IMR-90 (cell line): ENCODE results near the gene ADCY5. TPM values are rescaled to one million over a fixed set of nuclear protein-coding genes. Genes with fewer than 3 reads are reported as not detected.

Experiments used
- ATAC-seq: fragments of 200-7000 bp; cut with Tn5 transposase; 2 replicates; pipeline ENCODE4 v1.9.1; 2020; ENCODE audit warnings: low read depth, mild to moderate bottlenecking, moderate library complexity
- BruUV-seq: library from RNA; stranded (reverse); fragments of 400-500 nt; replicated peaks from 2 replicates; lab custom pipeline; 2021; lab: Mats Ljungman, UMichigan
- CTCF ChIA-PET: fragments of 300-600 bp; formaldehyde crosslinking; extraction: SDS; loops from one replicate; lab custom pipeline; 2021; ENCODE audit warnings: antibody characterized with exemption; lab: Yijun Ruan, JAX
- POLR2A ChIA-PET: fragments of 300-600 bp; sonication (Branson Sonifier 250); formaldehyde crosslinking; loops from one replicate; lab custom pipeline; 2022; ENCODE audit warnings: antibody characterized with exemption; ENCODE audit not compliant: unreplicated experiment; lab: Charles Lee
- DNase-seq: peaks from one replicate; pipeline ENCODE4 v3.0.0; 2013
- H2AFZ ChIP-seq: replicated peaks from 2 replicates; pipeline ENCODE3; 2013; ENCODE audit warnings: low read length, mild to moderate bottlenecking; ENCODE audit not compliant: poor library complexity
- H2AK5ac ChIP-seq: 2 replicates; pipeline ENCODE4 v1.6.1; 2013; ENCODE audit warnings: low read depth, low read length, inconsistent platforms
- H2AK9ac ChIP-seq: replicated peaks from 2 replicates; pipeline ENCODE3; 2013; ENCODE audit warnings: mild to moderate bottlenecking, low read depth, low read length, moderate library complexity; ENCODE audit not compliant: poor library complexity
- H2BK120ac ChIP-seq: 2 replicates; pipeline ENCODE4 v1.6.1; 2013; ENCODE audit warnings: low read depth, low read length, inconsistent platforms
- H2BK15ac ChIP-seq: 3 replicates; pipeline ENCODE4 v1.6.1; 2013; ENCODE audit warnings: low read depth, low read length, inconsistent platforms
- H2BK20ac ChIP-seq: 2 replicates; pipeline ENCODE4 v1.6.1; 2013; ENCODE audit warnings: low read depth, mild to moderate bottlenecking, inconsistent platforms, low read length, moderate library complexity
- H2BK5ac ChIP-seq: 2 replicates; pipeline ENCODE4 v1.6.1; 2013; ENCODE audit warnings: mild to moderate bottlenecking, low read depth, low read length, inconsistent platforms; ENCODE audit not compliant: poor library complexity, severe bottlenecking
- H3K14ac ChIP-seq: replicated peaks from 2 replicates; pipeline ENCODE4 v1.6.1; 2013; ENCODE audit warnings: low read depth, low read length, inconsistent platforms
- H3K18ac ChIP-seq: 2 replicates; pipeline ENCODE4 v1.6.1; 2013; ENCODE audit warnings: low read depth, low read length, control low read depth
- H3K23ac ChIP-seq: 2 replicates; pipeline ENCODE4 v1.6.1; 2013; ENCODE audit warnings: low read depth, low read length, inconsistent platforms
- H3K27ac ChIP-seq: 2 replicates; pipeline ENCODE4 v1.5.1; 2013; ENCODE audit warnings: mild to moderate bottlenecking, control low read depth, low read length; ENCODE audit not compliant: insufficient read depth
- H3K27me3 ChIP-seq: 2 replicates; pipeline ENCODE4 v1.6.1; 2013; ENCODE audit warnings: low read length; ENCODE audit not compliant: control insufficient read depth, insufficient read depth
- H3K36me3 ChIP-seq: 2 replicates; pipeline ENCODE4 v1.6.1; 2013; ENCODE audit warnings: low read length, mixed read lengths; ENCODE audit not compliant: control insufficient read depth, insufficient read depth
- H3K4ac ChIP-seq: 2 replicates; pipeline ENCODE4 v1.6.1; 2013; ENCODE audit warnings: low read depth, low read length, inconsistent platforms
- H3K4me1 ChIP-seq: 2 replicates; pipeline ENCODE4 v1.6.1; 2013; ENCODE audit warnings: low read length, mixed read lengths; ENCODE audit not compliant: control insufficient read depth, insufficient read depth
- H3K4me2 ChIP-seq: 2 replicates; pipeline ENCODE4 v1.6.1; 2013; ENCODE audit warnings: low read depth, mild to moderate bottlenecking, control low read depth, low read length, moderate library complexity
- H3K4me3 ChIP-seq: 2 replicates; pipeline ENCODE4 v1.5.1; 2013; ENCODE audit warnings: low read depth, mild to moderate bottlenecking, control low read depth, low read length, moderate library complexity; ENCODE audit not compliant: insufficient read depth
- H3K56ac ChIP-seq: 2 replicates; pipeline ENCODE4 v1.6.1; 2013; ENCODE audit warnings: low read length, inconsistent platforms; ENCODE audit not compliant: insufficient read depth; ENCODE audit errors: extremely low read depth
- H3K79me1 ChIP-seq, 2 experiments: 2 replicates each; pipeline ENCODE4 v1.6.1; 2013; ENCODE audit warnings: low read length in 2 of 2, inconsistent platforms in 1 of 2, low read depth in 1 of 2
- H3K9ac ChIP-seq: 2 replicates; pipeline ENCODE4 v1.6.1; 2013; ENCODE audit warnings: low read depth, low read length, control low read depth
- H3K9me1 ChIP-seq: 2 replicates; pipeline ENCODE4 v1.6.1; 2013; ENCODE audit warnings: low read length, inconsistent platforms; ENCODE audit not compliant: insufficient read depth
- H3K9me3 ChIP-seq: 2 replicates; pipeline ENCODE4 v1.6.1; 2013; ENCODE audit warnings: low read length; ENCODE audit not compliant: control insufficient read depth, insufficient read depth
- H4K20me1 ChIP-seq: 2 replicates; pipeline ENCODE4 v1.6.1; 2013; ENCODE audit warnings: low read length, inconsistent platforms; ENCODE audit not compliant: insufficient read depth
- H4K5ac ChIP-seq: 2 replicates; pipeline ENCODE4 v1.6.1; 2013; ENCODE audit warnings: mild to moderate bottlenecking, low read depth, low read length, control low read depth
- H4K8ac ChIP-seq, 2 experiments: 2 replicates each; pipeline ENCODE4 v1.6.1; 2013; ENCODE audit warnings: low read depth in 2 of 2, low read length in 2 of 2, control low read depth in 1 of 2, inconsistent platforms in 1 of 2
- H4K91ac ChIP-seq: 2 replicates; pipeline ENCODE4 v1.6.1; 2013; ENCODE audit warnings: low read depth, low read length, inconsistent platforms; ENCODE audit not compliant: insufficient read depth
- CHD1 ChIP-seq: IDR thresholded peaks from 2 replicates; pipeline ENCODE4 v1.6.1; 2012; ENCODE audit warnings: low read depth, low read length, improper control_type of control experiment
- MAFK ChIP-seq: IDR thresholded peaks from 2 replicates; pipeline ENCODE4 v1.6.1; 2012; ENCODE audit warnings: low read depth, low read length, improper control_type of control experiment
- MXI1 ChIP-seq: IDR thresholded peaks from 2 replicates; pipeline ENCODE4 v1.6.1; 2012; ENCODE audit warnings: low read depth, mild to moderate bottlenecking, low read length, moderate library complexity, borderline replicate concordance
- NFE2L2 ChIP-seq: fragments of 150-350 bp; IDR thresholded peaks from 2 replicates; pipeline ENCODE4 v1.6.1; 2016; ENCODE audit warnings: low read depth, mild to moderate bottlenecking, low read length
- RCOR1 ChIP-seq: IDR thresholded peaks from 2 replicates; pipeline ENCODE4 v1.6.1; 2012; ENCODE audit warnings: mild to moderate bottlenecking, low read length, improper control_type of control experiment; ENCODE audit not compliant: insufficient replicate concordance
- SMC3 ChIP-seq: fragments of 150-350 bp; IDR thresholded peaks from 2 replicates; pipeline ENCODE4 v1.6.1; 2016; ENCODE audit warnings: low read depth, mild to moderate bottlenecking, antibody characterized with exemption, low read length, moderate library complexity
- WGBS, 2 experiments: methylation state at CpG; one replicate each; pipeline versions ENCODE4 v1.1.5 to v1.1.7; 2013; ENCODE audit warnings: missing lambda C conversion rate in 2 of 2; ENCODE audit not compliant: insufficient read length in 1 of 2; ENCODE audit errors: extremely low coverage in 2 of 2; 5-methylcytosine and 5-hydroxymethylcytosine counted together
- dilution Hi-C: fragments of 300-500 bp; cut with HindIII; formaldehyde crosslinking; loops from one replicate; pipeline ENCODE4 v1.14.3; 2018; ENCODE audit warnings: low sequenced_read_pairs; ENCODE audit not compliant: unreplicated experiment
- in situ Hi-C: fragments of 300-500 bp; cut with MboI; formaldehyde crosslinking; loops from 3 replicates; pipeline ENCODE4 v1.14.3; 2019; ENCODE audit warnings: low sequenced_read_pairs, inconsistent platforms, mixed read lengths
- intact Hi-C: fragments of 100-400 bp; cut with micrococcal nuclease; formaldehyde crosslinking; loops from 2 replicates; pipeline ENCODE4 v1.10.0; 2022
- polyA plus RNA-seq, 3 experiments: library from polyadenylated mRNA; depleted of rRNA; stranded (reverse); fragments of >200 nt; gene quantifications; 2 replicates each; pipeline ENCODE4 v1.2.3, GENCODE V29; 2012; ENCODE audit warnings: low replicate concordance in 1 of 3
- total RNA-seq: library from RNA; depleted of rRNA; stranded (reverse); fragments of >200 nt; gene quantifications from 2 replicates; pipeline ENCODE4 v1.2.3, GENCODE V29; 2012
- TF ChIP-seq, protein P1 (sequence below): conservative IDR thresholded peaks from 2 replicates; pipeline ENCODE4 v1.5.1; 2012; ENCODE audit warnings: mild to moderate bottlenecking, low read depth, low read length, improper control_type of control experiment
- TF ChIP-seq, protein P2 (sequence below): fragments of 150-350 bp; IDR thresholded peaks from 2 replicates; pipeline ENCODE4 v1.6.1; 2017; ENCODE audit warnings: mild to moderate bottlenecking, antibody characterized with exemption, low read length, low read depth

ADCY5 gene
- total and polyA plus RNA-seq, 2 of the 4 experiments (the other 2 are of a cell fraction) = 0.14 to 0.18 TPM

- H3K36me3 ChIP-seq = no peaks in the 10 kb centered on the region
- no peak overlapping the region for H3K9ac ChIP-seq
- no peak overlapping the region for H2BK5ac ChIP-seq
- intact Hi-C loops (no loop called here), dilution Hi-C loops (no loop called here), in situ Hi-C loops (no loop called here)
- no peaks in the 10 kb centered on the region; the same call in 1 of the 2 replicates for H3K4me1 ChIP-seq
- H3K27ac ChIP-seq = no peak overlapping the region
- WGBS, 2 experiments = 78% methylated on average over 3 of the region's 3 CpGs; no CpG with 5 or more reads in 1 of the 2 experiments
- no peak overlapping the region for H3K4me2 ChIP-seq
- H3K18ac ChIP-seq = no peak overlapping the region
- no peak overlapping the region for H2AK5ac ChIP-seq
- H3K27me3 ChIP-seq = peaks cover 50% of the 10 kb centered on the region
- H2AK9ac ChIP-seq = no peak overlapping the region
- ChIA-PET CTCF (interaction anchor here (0.5 kb wide), 1 partner anchor 635 kb away, joined by 3 read pairs; no protein-coding TSS in a partner anchor), POLR2A (no interaction called here)
- no peak overlapping the region for H3K4ac ChIP-seq
- TF ChIP-seq RCOR1 (no peak), MAFK (no peak), SMC3 (no peak), CHD1 (no peak), NFE2L2 (no peak), MXI1 (no peak)
- TF ChIP-seq, protein P1, sequence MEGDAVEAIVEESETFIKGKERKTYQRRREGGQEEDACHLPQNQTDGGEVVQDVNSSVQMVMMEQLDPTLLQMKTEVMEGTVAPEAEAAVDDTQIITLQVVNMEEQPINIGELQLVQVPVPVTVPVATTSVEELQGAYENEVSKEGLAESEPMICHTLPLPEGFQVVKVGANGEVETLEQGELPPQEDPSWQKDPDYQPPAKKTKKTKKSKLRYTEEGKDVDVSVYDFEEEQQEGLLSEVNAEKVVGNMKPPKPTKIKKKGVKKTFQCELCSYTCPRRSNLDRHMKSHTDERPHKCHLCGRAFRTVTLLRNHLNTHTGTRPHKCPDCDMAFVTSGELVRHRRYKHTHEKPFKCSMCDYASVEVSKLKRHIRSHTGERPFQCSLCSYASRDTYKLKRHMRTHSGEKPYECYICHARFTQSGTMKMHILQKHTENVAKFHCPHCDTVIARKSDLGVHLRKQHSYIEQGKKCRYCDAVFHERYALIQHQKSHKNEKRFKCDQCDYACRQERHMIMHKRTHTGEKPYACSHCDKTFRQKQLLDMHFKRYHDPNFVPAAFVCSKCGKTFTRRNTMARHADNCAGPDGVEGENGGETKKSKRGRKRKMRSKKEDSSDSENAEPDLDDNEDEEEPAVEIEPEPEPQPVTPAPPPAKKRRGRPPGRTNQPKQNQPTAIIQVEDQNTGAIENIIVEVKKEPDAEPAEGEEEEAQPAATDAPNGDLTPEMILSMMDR = no peak
- TF ChIP-seq, protein P2, sequence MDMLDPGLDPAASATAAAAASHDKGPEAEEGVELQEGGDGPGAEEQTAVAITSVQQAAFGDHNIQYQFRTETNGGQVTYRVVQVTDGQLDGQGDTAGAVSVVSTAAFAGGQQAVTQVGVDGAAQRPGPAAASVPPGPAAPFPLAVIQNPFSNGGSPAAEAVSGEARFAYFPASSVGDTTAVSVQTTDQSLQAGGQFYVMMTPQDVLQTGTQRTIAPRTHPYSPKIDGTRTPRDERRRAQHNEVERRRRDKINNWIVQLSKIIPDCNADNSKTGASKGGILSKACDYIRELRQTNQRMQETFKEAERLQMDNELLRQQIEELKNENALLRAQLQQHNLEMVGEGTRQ = no peak
- H4K20me1 ChIP-seq = no peaks in the 10 kb centered on the region
- H3K4me3 ChIP-seq = no peak overlapping the region
- H3K9me3 ChIP-seq = no peaks in the 10 kb centered on the region
- no peak overlapping the region for H2BK120ac ChIP-seq
- H2BK20ac ChIP-seq = no peak overlapping the region
- no TSS peak for BruUV-seq
- no peak overlapping the region for H2BK15ac ChIP-seq
- H4K8ac ChIP-seq = no peak overlapping the region
- DNase-seq (no peak), ATAC-seq (no peak)
- H3K79me1 ChIP-seq = no peaks in the 10 kb centered on the region
- no peak overlapping the region for H4K5ac ChIP-seq
- H4K91ac ChIP-seq = no peak overlapping the region
- H3K56ac ChIP-seq = no peak overlapping the region
- no peak overlapping the region for H2AFZ ChIP-seq
- H3K9me1 ChIP-seq = no peaks in the 10 kb centered on the region
- no peak overlapping the region for H3K14ac ChIP-seq
- no peak overlapping the region for H3K23ac ChIP-seq
Measured at GRCh38 chr3:123400169-123400568, 48.7 kb downstream of the ADCY5 start.
